ENCODE measurements around the gene NEUROD4.

Gene NEUROD4

DNA sequence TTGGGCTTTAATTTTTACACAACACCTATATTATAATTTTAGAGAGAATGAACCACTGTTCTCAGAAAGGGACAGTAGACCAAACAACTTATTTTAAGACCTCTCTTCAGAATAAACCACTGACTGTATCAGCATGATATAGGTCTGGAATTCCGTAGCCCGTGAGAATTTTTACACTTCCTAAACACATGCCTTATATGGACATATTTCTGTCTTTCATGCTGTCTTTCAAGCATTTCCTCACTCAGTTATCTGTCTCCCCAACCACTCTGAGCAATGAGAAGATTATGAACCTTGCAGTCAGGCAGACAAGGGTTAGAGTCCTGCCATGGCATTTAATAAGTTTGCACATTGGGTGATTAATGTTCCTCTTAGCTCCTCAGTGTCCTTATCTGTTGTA is 17.4 kb upstream of the NEUROD4 start:
- DNase-seq = no peak
- H3K4me3 ChIP-seq (ENCODE audit: low read depth, low read length) = no peak overlapping the region
- TF ChIP-seq, protein P1, sequence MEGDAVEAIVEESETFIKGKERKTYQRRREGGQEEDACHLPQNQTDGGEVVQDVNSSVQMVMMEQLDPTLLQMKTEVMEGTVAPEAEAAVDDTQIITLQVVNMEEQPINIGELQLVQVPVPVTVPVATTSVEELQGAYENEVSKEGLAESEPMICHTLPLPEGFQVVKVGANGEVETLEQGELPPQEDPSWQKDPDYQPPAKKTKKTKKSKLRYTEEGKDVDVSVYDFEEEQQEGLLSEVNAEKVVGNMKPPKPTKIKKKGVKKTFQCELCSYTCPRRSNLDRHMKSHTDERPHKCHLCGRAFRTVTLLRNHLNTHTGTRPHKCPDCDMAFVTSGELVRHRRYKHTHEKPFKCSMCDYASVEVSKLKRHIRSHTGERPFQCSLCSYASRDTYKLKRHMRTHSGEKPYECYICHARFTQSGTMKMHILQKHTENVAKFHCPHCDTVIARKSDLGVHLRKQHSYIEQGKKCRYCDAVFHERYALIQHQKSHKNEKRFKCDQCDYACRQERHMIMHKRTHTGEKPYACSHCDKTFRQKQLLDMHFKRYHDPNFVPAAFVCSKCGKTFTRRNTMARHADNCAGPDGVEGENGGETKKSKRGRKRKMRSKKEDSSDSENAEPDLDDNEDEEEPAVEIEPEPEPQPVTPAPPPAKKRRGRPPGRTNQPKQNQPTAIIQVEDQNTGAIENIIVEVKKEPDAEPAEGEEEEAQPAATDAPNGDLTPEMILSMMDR (IDR thresholded peaks at IDR 0.05; ENCODE audit: low read depth, low read length) = no peak
- peaks cover 4% of the 10 kb centered on the region; the same call in 1 of the 2 replicates for H3K27me3 ChIP-seq
- H3K36me3 ChIP-seq = no peaks in the 10 kb centered on the region
- H3K9me3 ChIP-seq = no peaks in the 10 kb centered on the region; the same call in 1 of the 2 replicates
- no peaks in the 10 kb centered on the region for H3K4me1 ChIP-seq

DNA sequence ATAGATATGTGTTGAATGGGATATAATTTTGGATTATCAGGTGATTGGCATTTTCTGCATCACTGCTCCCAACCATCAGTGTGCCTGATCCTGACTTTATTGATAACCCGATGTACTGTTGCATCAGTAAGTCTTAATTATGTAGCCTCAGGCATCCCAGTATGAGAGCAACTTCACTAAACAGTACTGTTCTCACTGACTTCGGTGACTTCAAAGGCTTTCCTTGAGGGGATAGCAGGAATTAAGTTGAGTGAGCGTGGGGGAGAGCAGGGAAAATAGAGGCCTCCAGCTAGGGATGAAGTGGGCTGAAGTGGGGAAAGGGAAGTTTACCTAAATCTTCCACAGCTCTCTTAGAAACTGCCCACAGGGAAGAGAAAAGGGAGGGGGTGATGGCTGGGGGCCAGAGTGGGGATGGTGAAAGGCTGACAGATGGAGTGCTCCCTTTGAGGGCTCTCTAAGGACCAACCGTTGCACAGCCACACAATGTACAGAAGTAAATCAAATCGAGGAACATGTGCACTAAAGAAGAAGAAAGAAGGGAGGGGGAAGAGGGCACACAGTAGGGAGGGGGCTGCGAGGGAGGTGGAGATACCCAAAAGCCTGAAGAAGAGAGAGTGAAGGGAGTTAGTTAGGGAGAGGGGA is 10.7 kb upstream of the NEUROD4 start:
- Histone ChIP-seq H3K4me1 (no peaks in the 10 kb centered on the region), H3K4me3 (ENCODE audit: low read depth, low read length) (no peak overlapping the region), H3K9me3 (no peaks in the 10 kb centered on the region; the same call in 1 of the 2 replicates), H3K36me3 (no peaks in the 10 kb centered on the region), H3K27me3 (no peaks in the 10 kb centered on the region)
- TF ChIP-seq, protein P1 (IDR thresholded peaks at IDR 0.05; ENCODE audit: low read depth, low read length) = no peak
- DNase-seq = no peak

DNA sequence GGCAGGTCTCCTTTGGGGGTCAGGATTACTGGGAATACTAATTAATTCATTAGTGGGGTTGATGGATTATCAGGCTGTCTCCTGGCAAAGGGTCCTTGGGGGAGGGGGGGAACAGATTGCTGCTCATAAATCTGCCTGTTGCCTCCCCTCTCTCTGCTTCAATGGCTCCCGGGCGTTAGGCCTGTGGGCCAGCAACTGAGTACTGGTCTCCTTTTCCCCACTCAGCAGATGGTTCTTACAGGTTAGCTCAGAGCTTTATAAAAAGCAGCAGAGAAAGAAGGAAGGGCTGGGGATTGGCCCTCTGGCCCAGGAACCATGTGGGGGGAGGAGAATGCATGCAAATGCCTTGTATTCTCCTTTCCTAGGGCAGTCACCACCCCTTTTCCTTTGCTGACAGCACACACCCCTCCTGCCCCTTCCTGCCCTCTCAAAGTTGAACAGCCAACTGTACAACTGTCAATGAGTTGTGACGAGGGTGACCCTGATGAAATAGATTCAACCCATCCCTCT is 2.3 kb upstream of the NEUROD4 start:
- peaks cover 14% of the 10 kb centered on the region for H3K27me3 ChIP-seq
- TF ChIP-seq, protein P1 (IDR thresholded peaks at IDR 0.05; ENCODE audit: low read depth, low read length) = no peak
- no peaks in the 10 kb centered on the region for H3K9me3 ChIP-seq
- no peaks in the 10 kb centered on the region for H3K4me1 ChIP-seq
- DNase-seq = no peak
- no peaks in the 10 kb centered on the region for H3K36me3 ChIP-seq
- H3K4me3 ChIP-seq (ENCODE audit: low read depth, low read length) = no peak overlapping the region

DNA sequence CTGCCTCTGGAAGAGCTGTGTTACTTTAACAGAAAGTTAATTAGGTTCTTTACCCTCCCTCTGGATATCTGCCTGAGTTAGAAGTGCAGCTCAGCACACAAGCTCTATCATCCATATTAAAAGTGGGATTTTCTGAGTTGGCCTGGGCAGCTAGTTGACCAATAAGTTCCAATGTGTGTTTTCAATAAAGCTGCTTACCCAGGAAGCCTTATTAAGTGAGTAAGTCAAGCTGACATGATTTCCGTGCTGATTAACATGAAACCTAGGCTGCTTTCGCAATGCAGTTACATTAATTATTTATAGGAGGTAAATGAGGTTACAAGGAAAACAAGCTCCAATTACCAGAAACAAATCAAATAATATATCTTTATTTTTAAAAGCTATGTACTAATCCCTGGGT is 4.8 kb downstream of the NEUROD4 start:
- Histone ChIP-seq H3K9me3 (no peaks in the 10 kb centered on the region), H3K4me1 (no peaks in the 10 kb centered on the region), H3K4me3 (ENCODE audit: low read depth, low read length) (no peak overlapping the region), H3K36me3 (no peaks in the 10 kb centered on the region), H3K27me3 (peaks cover 7% of the 10 kb centered on the region)
- no peak for DNase-seq
- TF ChIP-seq, protein P1 (IDR thresholded peaks at IDR 0.05; ENCODE audit: low read depth, low read length) = no peak

DNA sequence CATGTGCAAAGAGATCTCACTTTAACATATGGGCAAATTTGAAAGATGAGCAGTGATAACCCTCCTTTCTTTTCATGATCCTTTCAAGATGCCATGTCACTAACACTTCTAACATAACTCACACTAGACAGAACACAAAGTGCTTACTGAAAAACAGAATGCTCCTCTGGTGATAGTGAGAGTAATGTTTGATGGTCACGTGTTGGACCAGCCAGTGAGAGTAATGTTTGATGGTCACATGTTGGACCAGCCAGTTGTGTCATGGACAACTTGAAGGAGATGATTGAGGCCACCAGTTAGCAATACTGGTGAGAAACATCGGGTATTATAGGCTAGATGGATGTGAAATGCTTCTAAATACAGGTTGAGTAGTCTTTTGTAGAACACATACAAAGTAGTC is 5.7 kb downstream of the NEUROD4 start:
- Histone ChIP-seq H3K36me3 (no peaks in the 10 kb centered on the region), H3K4me1 (no peaks in the 10 kb centered on the region), H3K9me3 (no peaks in the 10 kb centered on the region), H3K4me3 (ENCODE audit: low read depth, low read length) (no peak overlapping the region), H3K27me3 (no peaks in the 10 kb centered on the region)
- DNase-seq = no peak
- TF ChIP-seq, protein P1 (IDR thresholded peaks at IDR 0.05; ENCODE audit: low read depth, low read length) = no peak

DNA sequence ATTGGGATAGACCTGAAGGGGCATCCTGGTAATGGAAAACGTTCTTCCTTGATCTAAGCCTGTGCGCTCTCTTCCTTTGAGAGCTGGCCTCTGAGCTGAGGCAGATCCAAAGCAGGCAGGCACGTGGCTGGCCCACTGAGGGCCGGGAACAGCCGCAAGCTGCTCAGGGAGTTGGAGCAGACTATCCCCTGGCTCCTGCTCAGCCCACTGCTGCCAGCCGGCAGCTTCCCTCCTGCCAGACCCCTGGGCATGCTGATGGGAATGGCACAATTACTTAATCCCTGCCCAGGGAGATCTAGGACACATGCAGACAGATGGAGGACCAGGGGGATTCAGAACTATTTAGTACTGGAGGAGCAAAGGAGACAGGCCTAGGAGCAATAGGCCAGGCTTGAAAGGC is 14.4 kb downstream of the NEUROD4 start:
- H3K27me3 ChIP-seq = no peaks in the 10 kb centered on the region

More for the DNA sequence above, 14.4 kb downstream of the NEUROD4 start:
- TF ChIP-seq, protein P1 (IDR thresholded peaks at IDR 0.05; ENCODE audit: low read depth, low read length) = no peak
- Histone ChIP-seq H3K36me3 (no peaks in the 10 kb centered on the region), H3K9me3 (no peaks in the 10 kb centered on the region), H3K4me1 (no peaks in the 10 kb centered on the region), H3K4me3 (ENCODE audit: low read depth, low read length) (no peak overlapping the region)
- no peak for DNase-seq
